Measurements from ENCODE around the gene SNCB.

Gene SNCB

DNA sequence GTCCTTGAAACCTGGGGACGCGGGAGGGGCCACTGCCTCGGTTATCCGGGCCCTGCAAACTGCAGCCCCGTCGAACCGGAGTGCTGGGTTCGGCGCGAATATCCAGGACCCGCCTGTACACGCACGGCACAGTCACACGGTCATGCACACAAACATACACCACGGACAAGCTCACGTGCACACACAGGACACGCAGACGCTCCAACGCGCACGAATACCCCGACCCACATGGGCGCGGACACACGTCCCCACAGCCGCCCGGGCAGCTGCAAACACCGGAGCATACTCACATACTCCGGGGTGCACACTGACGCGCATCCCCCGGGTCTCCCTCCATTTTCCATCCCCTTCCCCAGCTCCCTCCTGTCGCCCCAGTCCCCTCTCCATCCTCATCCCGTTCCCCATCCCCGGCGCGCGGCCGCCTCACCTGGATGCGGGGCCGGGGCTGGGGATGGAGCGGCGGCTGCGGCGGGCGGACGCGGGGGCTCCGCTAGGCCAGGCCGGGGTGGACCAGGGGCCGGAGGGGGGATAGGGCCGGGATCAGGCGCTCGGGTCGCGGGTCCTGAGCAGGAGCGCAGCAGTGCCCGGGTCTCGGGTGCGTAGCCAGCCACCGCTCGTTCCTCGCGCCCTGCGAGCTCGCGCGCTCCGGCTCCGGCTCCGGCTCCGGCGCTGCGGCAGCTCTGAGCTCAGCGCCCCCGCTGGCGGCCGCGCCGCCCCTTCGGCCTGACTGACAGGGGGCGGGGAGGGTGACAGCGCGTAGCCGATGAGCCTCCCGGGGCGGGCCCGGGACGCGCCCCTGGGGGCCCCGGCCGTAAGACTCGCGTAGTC, at the start of gene SNCB, which contains the start of gene EIF4E1B:
SNCB (minus strand) TSS at position 682 of the 828 bp plus-strand sequence. CDS start 880 bp downstream, outside the sequence.
EIF4E1B (plus strand) TSS at position 823 of the 828 bp plus-strand sequence. CDS start 12,113 bp downstream, outside the sequence.
- DNase-seq: peak; percentile 14

GRCh38 chr5:176679365-176680225, 49.3 kb upstream of the SNCB start:
- DNase-seq: no peak

GRCh38 chr5:176678584-176678983, 48.2 kb upstream of the SNCB start:
- no peak for DNase-seq

DNA sequence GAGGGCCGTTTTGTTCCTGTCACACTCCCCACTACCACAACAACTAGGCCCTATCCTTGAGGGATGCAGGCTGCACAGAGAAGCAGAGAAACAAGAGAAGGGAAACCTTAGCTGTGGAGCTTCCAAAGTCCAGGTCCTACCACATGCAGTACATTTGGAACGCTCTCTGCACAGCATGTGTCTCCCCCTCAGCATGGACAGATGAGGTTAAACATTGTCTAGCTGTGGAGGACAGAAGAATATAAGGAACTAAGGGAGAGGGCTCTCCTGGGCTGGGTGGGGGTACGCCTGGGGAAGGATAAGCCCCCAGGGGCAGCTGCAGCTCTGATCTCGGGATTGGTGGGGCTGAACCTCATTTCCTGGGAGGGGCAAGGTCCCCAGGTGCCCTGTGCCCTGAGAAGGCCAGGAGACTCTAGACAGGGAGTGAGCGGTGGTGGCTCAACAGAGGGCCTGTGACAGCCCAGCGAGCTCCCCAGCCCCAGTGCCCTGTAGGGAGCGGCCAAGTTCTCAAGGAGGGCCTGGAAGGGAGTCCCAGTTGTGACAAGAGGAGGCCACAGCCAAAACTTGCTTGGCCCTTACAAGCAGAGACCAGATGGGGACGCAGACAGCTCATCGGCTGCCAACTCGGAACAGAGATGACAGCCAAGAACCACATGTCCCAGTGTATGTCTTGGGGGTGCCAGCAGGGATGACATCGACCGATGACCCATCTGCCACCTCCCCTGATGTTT, 47.0 kb upstream of the SNCB start:
- no peak for DNase-seq

GRCh38 chr5:176676361-176676824, 46.1 kb upstream of the SNCB start:
- DNase-seq: no peak

- DNase-seq: no peak
These were observed 45.5 kb upstream of the SNCB start for GRCh38 chr5:176675676-176676360.

DNA sequence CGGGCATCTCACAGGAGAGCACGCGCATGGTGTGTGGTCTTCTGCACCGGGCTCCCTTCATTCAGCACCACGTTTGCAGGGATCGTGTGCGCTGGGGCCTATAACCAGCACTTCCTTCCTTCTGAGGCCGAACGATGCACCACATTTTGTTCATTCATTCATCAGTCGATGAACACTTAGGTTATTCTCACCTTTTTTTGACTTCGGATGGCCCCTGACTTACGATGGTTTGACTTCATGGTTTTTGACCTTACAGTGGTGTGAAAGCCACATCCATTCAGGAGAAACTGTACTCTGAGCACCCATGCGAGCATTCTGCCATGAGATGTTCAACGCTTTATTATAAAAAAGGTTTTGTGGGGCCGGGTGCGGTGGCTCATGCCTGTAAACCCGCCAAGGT, 44.5 kb upstream of the SNCB start:
- no peak for DNase-seq

- no peak for DNase-seq
These were observed 43.6 kb upstream of the SNCB start for GRCh38 chr5:176673651-176674583.

- no peak for DNase-seq
These were observed 41.8 kb upstream of the SNCB start for GRCh38 chr5:176671890-176672747.

- no peak for DNase-seq
These were observed 41.1 kb upstream of the SNCB start for GRCh38 chr5:176671399-176671798.

GRCh38 chr5:176670449-176670848, 40.1 kb upstream of the SNCB start:
- no peak for DNase-seq

DNA sequence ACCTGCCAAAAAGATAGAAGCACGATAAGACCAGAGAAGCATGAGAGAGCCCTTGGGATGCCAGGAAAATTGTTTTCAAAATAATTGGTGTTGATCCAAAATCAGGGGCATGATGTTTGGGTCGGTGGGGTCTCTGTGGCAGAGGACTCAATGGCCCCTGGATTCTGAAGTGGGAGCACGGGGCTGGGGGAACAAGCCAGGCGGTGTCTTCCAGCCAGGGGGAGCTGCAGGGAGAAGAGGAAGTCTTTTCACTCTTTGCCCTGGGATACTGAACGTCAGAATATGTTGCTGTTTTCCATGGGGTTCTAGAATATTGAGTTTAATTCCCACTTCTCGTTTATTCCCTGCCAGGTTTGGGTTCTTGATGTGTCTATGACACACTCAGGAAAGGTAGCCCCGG, 37.3 kb upstream of the SNCB start:
- DNase-seq: no peak

DNA sequence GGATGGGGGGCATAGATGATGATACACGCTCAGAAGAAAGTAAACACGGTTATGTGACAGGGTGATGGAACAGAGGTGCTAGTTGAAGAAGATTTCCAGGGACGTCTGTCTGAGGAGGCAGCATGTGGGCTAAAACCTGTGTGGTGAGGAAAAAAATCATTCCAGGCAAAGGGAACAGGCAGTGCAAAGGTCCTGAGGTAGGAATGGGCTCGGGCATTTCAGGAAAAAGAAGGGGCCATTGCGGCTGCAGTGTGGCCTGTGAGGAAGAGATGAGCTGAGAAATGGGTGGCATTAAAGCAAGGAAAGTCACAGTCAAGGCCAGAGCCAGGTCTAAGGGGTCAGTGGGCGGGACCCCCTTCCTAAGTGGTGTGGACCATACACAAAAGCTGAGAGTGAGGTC, 35.2 kb upstream of the SNCB start:
- DNase-seq: no peak

DNA sequence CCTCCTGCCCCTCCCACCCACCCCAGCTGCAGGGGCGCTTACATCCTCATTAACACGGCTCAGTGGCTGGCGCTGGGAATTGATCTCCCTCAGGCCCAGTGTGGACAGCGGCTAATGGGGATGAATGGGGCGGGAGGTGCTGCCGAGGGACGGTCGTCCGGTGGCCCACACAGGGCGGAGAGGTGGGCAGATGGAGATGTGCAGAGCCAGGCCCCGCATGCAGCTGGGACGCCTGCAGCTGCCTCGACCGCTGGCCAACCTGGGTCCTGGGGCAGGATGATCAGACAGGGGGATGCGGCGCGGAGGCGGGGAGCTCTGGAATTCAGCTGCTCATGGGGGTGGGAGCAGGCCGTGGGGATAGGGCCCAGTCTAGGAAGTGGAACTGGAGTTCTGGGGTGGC, 34.6 kb upstream of the SNCB start:
- no peak for DNase-seq

DNA sequence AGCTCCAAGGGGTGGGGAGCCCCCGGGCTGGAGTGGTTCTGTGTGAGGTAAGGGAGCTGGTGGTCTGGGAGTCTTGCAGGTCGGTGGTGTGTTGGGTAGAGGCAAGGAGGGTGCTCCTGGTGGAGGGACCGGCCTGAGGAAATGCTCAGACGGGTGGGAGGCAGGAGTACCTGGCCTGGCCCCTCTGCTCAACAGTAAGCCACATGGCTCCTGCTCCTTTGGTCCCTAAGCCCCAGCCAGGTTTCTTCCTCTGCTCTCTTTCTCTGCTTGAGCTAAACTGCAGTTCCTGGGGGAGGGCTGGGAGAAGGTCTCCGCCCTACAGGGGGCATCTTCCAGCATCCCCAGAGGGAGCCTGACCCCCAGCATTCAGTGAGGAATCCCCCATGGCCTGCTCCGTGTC, 34.1 kb upstream of the SNCB start:
- no peak for DNase-seq

DNA sequence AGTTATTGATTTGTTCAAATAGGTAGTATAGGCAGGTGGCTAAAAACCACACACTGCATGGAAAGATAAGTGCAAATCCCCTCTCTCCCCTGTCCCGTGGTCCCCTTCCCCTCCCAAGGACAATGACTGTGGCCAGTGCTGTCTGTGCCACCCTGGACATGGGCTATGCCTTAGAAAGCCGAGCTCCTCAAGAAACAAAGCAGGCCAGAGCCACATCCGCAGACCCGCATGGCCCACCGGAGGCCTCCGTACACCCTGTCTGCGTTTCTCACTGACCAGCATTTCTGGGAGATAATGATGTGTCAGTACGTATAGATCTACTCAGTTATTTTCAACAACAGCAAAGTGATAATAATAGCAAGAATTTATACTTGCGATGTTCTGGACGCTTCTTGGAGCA, 33.2 kb upstream of the SNCB start:
- DNase-seq: no peak

- no peak for DNase-seq
These were observed 32.3 kb upstream of the SNCB start for GRCh38 chr5:176662371-176663333.

GRCh38 chr5:176661676-176662075, 31.3 kb upstream of the SNCB start:
- no peak for DNase-seq
